HEK293 (cell line): ENCODE results near the gene ARMC12.

Experiments used
- CTCF ChIA-PET: fragments of 350-600 bp; formaldehyde crosslinking; extraction: SDS; loops from one replicate; lab custom pipeline; 2021; ENCODE audit warnings: antibody characterized with exemption; lab: Yijun Ruan, JAX
- POLR2A ChIA-PET: fragments of 300-600 bp; formaldehyde crosslinking; extraction: SDS; loops from one replicate; lab custom pipeline; 2020; ENCODE audit warnings: antibody characterized with exemption, inconsistent platforms; lab: Yijun Ruan, JAX
- H3K27ac ChIP-seq: fragments of 200-500 bp; sonication (Bioruptor generic); 2 replicates; pipeline ENCODE4 v1.5.1; 2014; ENCODE audit warnings: low read depth, low read length, control low read depth, inconsistent platforms; ENCODE audit errors: extremely low read depth
- H3K36me3 ChIP-seq, 2 experiments: fragments of 200-500 bp in 1 of 2; sonication (Bioruptor generic) in 1 of 2; 1 replicate in 1 of 2; 2 replicates in 1 of 2; pipeline ENCODE4 v1.5.1; 2014 to 2017; ENCODE audit warnings: inconsistent platforms in 2 of 2, low read length in 2 of 2; ENCODE audit not compliant: control insufficient read depth in 2 of 2, insufficient read depth in 1 of 2
- H3K4me1 ChIP-seq: fragments of 200-500 bp; sonication (Bioruptor generic); 2 replicates; pipeline ENCODE4 v1.5.1; 2014; ENCODE audit warnings: mild to moderate bottlenecking, low read length, inconsistent platforms; ENCODE audit not compliant: control insufficient read depth, insufficient read depth
- H3K4me3 ChIP-seq: 2 replicates; pipeline ENCODE4 v1.5.1; 2011; ENCODE audit warnings: low read depth, mild to moderate bottlenecking, control low read depth, low read length, moderate library complexity
- H3K9me3 ChIP-seq: fragments of 200-500 bp; sonication (Bioruptor generic); 2 replicates; pipeline ENCODE4 v1.5.1; 2014; ENCODE audit warnings: low read depth, low read length, inconsistent platforms; ENCODE audit not compliant: control insufficient read depth, insufficient read depth
- EGR2 ChIP-seq: fragments of 450-650 bp; formaldehyde crosslinking; IDR thresholded peaks from 2 replicates; pipeline ENCODE4 v1.5.1; 2016; ENCODE audit warnings: low read depth, missing biosample characterization, missing genetic modification characterization
- GLI4 ChIP-seq: fragments of 450-650 bp; formaldehyde crosslinking; IDR thresholded peaks from 2 replicates; pipeline ENCODE4 v1.5.1; 2016; ENCODE audit warnings: missing biosample characterization, missing genetic modification characterization
- INSM2 ChIP-seq: fragments of 450-650 bp; formaldehyde crosslinking; IDR thresholded peaks from 2 replicates; pipeline ENCODE4 v1.5.1; 2016; ENCODE audit warnings: missing biosample characterization, missing genetic modification characterization
- KLF9 ChIP-seq: fragments of 450-650 bp; formaldehyde crosslinking; IDR thresholded peaks from 2 replicates; pipeline ENCODE4 v1.5.1; 2016; ENCODE audit warnings: missing biosample characterization, missing genetic modification characterization, low read depth
- RBAK ChIP-seq: fragments of 450-650 bp; formaldehyde crosslinking; IDR thresholded peaks from 2 replicates; pipeline ENCODE4 v1.5.1; 2016; ENCODE audit warnings: missing biosample characterization, missing genetic modification characterization
- SCRT2 ChIP-seq: fragments of 450-650 bp; formaldehyde crosslinking; IDR thresholded peaks from 2 replicates; pipeline ENCODE4 v1.5.1; 2016; ENCODE audit warnings: missing biosample characterization, missing genetic modification characterization
- ZBTB17 ChIP-seq: fragments of 450-650 bp; formaldehyde crosslinking; IDR thresholded peaks from 2 replicates; pipeline ENCODE4 v1.5.1; 2016; ENCODE audit warnings: missing biosample characterization, missing genetic modification characterization
- ZEB2 ChIP-seq: fragments of 450-650 bp; formaldehyde crosslinking; IDR thresholded peaks from 2 replicates; pipeline ENCODE4 v1.5.1; 2016; ENCODE audit warnings: missing biosample characterization, missing genetic modification characterization
- ZFHX2 ChIP-seq: fragments of 450-650 bp; formaldehyde crosslinking; conservative IDR thresholded peaks from 2 replicates; pipeline ENCODE4 v1.5.1; 2016; ENCODE audit warnings: missing biosample characterization, missing genetic modification characterization
- ZFP3 ChIP-seq: fragments of 450-650 bp; formaldehyde crosslinking; IDR thresholded peaks from 2 replicates; pipeline ENCODE4 v1.5.1; 2016; ENCODE audit warnings: low read depth, missing biosample characterization, missing genetic modification characterization
- ZNF155 ChIP-seq: fragments of 450-650 bp; formaldehyde crosslinking; IDR thresholded peaks from 2 replicates; pipeline ENCODE4 v1.5.1; 2016; ENCODE audit warnings: missing biosample characterization, missing genetic modification characterization
- ZNF157 ChIP-seq: fragments of 450-650 bp; formaldehyde crosslinking; IDR thresholded peaks from 2 replicates; pipeline ENCODE4 v1.5.1; 2016; ENCODE audit warnings: missing biosample characterization, missing genetic modification characterization
- ZNF16 ChIP-seq: fragments of 450-650 bp; formaldehyde crosslinking; IDR thresholded peaks from 2 replicates; pipeline ENCODE4 v1.5.1; 2016; ENCODE audit warnings: low read depth, missing biosample characterization, missing genetic modification characterization
- ZNF335 ChIP-seq: fragments of 450-650 bp; formaldehyde crosslinking; conservative IDR thresholded peaks from 2 replicates; pipeline ENCODE4 v1.5.1; 2016; ENCODE audit warnings: missing biosample characterization, missing genetic modification characterization
- ZNF37A ChIP-seq: fragments of 450-650 bp; IDR thresholded peaks from 2 replicates; pipeline ENCODE4 v1.5.1; 2018; ENCODE audit warnings: missing biosample characterization, missing genetic modification characterization
- ZNF394 ChIP-seq: fragments of 450-650 bp; formaldehyde crosslinking; IDR thresholded peaks from 2 replicates; pipeline ENCODE4 v1.5.1; 2016; ENCODE audit warnings: missing biosample characterization, missing genetic modification characterization, mild to moderate bottlenecking, moderate library complexity, borderline replicate concordance
- ZNF404 ChIP-seq: fragments of 450-650 bp; formaldehyde crosslinking; IDR thresholded peaks from 2 replicates; pipeline ENCODE4 v1.5.1; 2017; ENCODE audit warnings: missing biosample characterization, missing genetic modification characterization
- ZNF449 ChIP-seq: fragments of 450-650 bp; formaldehyde crosslinking; IDR thresholded peaks from 2 replicates; pipeline ENCODE4 v1.5.1; 2017; ENCODE audit warnings: missing biosample characterization, mild to moderate bottlenecking, missing genetic modification characterization, moderate library complexity
- ZNF548 ChIP-seq: fragments of 450-650 bp; formaldehyde crosslinking; IDR thresholded peaks from 2 replicates; pipeline ENCODE4 v1.5.1; 2016; ENCODE audit warnings: missing biosample characterization, missing genetic modification characterization
- ZNF580 ChIP-seq: fragments of 450-650 bp; formaldehyde crosslinking; IDR thresholded peaks from 2 replicates; pipeline ENCODE4 v1.5.1; 2016; ENCODE audit warnings: missing biosample characterization, missing genetic modification characterization
- ZNF645 ChIP-seq: fragments of 450-650 bp; formaldehyde crosslinking; IDR thresholded peaks from 2 replicates; pipeline ENCODE4; 2016; ENCODE audit warnings: missing biosample characterization, missing genetic modification characterization
- ZSCAN18 ChIP-seq: fragments of 450-650 bp; formaldehyde crosslinking; IDR thresholded peaks from 2 replicates; pipeline ENCODE4 v1.5.1; 2016; ENCODE audit warnings: missing biosample characterization, missing genetic modification characterization
- ZSCAN5A ChIP-seq: fragments of 450-650 bp; formaldehyde crosslinking; IDR thresholded peaks from 2 replicates; pipeline ENCODE4 v1.5.1; 2016; ENCODE audit warnings: missing biosample characterization, missing genetic modification characterization
- ZXDB ChIP-seq: fragments of 450-650 bp; formaldehyde crosslinking; IDR thresholded peaks from 2 replicates; pipeline ENCODE4 v1.5.1; 2016; ENCODE audit warnings: missing biosample characterization, missing genetic modification characterization

Gene ARMC12

GRCh38 chr6:35727935-35728682, 8.7 kb upstream of the ARMC12 start (continued):
- no peak for TF ChIP-seq ZNF645 (tag by site-specific recombination)
- TF ChIP-seq INSM2 (tag by site-specific recombination), result 0 out of 2 replicates have a peak, but pooled peaks have one; percentile 6
- TF ChIP-seq ZNF157 (tag by site-specific recombination), result no peak
- TF ChIP-seq GLI4 (tag by site-specific recombination), result no peak
- TF ChIP-seq ZNF404 (tag by site-specific recombination), result no peak
- TF ChIP-seq RBAK (tag by site-specific recombination), result no peak
- peak; percentile 60 for TF ChIP-seq ZEB2
- TF ChIP-seq ZNF394 (tag by site-specific recombination), result no peak
- TF ChIP-seq ZFP3 (tag by site-specific recombination), result no peak
- TF ChIP-seq ZNF37A (tag by site-specific recombination), result no peak
- TF ChIP-seq ZNF155 (tag by site-specific recombination), result no peak
- peak; percentile 44; the same call in 1 of the 2 replicates for TF ChIP-seq ZXDB (tag by site-specific recombination)
- TF ChIP-seq KLF9 (tag by site-specific recombination), result peak; percentile 68; the same call in 1 of the 2 replicates
- TF ChIP-seq SCRT2, result peak; percentile 38; the same call in 1 of the 2 replicates
- no peak for TF ChIP-seq ZNF16 (tag by site-specific recombination)
- TF ChIP-seq ZSCAN18 (tag by site-specific recombination), result no peak
- peak; percentile 58; the same call in 1 of the 2 replicates for TF ChIP-seq ZSCAN5A (tag by site-specific recombination)

- no peaks in the 10 kb centered on the region for H3K36me3 ChIP-seq
- ChIA-PET CTCF (interaction anchor here (0.6 to 3.5 kb wide), 4 partner anchors 8 to 144 kb away, joined by 3 to 22 read pairs (median 8); partner anchors contain the start of gene ARMC12), POLR2A (interaction anchor here (1.1 to 2.8 kb wide), 4 partner anchors 40 to 65 kb away, joined by 4 to 14 read pairs (median 4); partner anchors contain the start of gene FKBP5)
- H3K27ac ChIP-seq, result no peak overlapping the region; the same call in 1 of the 2 replicates
- peaks cover 23% of the 10 kb centered on the region for H3K4me1 ChIP-seq
- no peak overlapping the region for H3K4me3 ChIP-seq
- no peaks in the 10 kb centered on the region for H3K9me3 ChIP-seq
- no peak for TF ChIP-seq ZNF548 (tag by site-specific recombination)
- TF ChIP-seq EGR2 (tag by site-specific recombination), result peak; percentile 38; the same call in 1 of the 2 replicates
- TF ChIP-seq ZNF580, result no peak
- peak; percentile 43; the same call in 1 of the 2 replicates for TF ChIP-seq ZBTB17 (tag by site-specific recombination)
- peak; percentile 96 for TF ChIP-seq ZNF335
- peak; percentile 52 for TF ChIP-seq ZFHX2 (tag by site-specific recombination)
- no peak for TF ChIP-seq ZNF449
Observed at GRCh38 chr6:35728683-35729678, 7.9 kb upstream of the ARMC12 start.
